Middle frontal gyrus (tissue), 1 donor: ENCODE measurements around the gene SSNA1.

Source experiments
- DNase-seq: peaks from one replicate; pipeline ENCODE4 v3.0.0-alpha.2; 2015; ENCODE audit warnings: low spot score; ENCODE audit errors: extremely low spot score

SSNA1 gene

GRCh38 chr9:137167747-137168572 is 20.5 kb upstream of the SSNA1 start:
- DNase-seq: no peak

GRCh38 chr9:137168573-137168903 is 19.9 kb upstream of the SSNA1 start:
- DNase-seq: no peak

- peak; percentile 40 for DNase-seq
These were observed 19.3 kb upstream of the SSNA1 start for GRCh38 chr9:137168904-137169856.

- no peak for DNase-seq
These were observed 18.5 kb upstream of the SSNA1 start, which contains the start of gene LRRC26 for GRCh38 chr9:137169896-137170358. Gene LRRC26 (minus strand): TSS chr9:137170051. CDS start chr9:137169943, 108 bp downstream.

- no peak for DNase-seq
These were observed 17.9 kb upstream of the SSNA1 start for GRCh38 chr9:137170486-137171148.

GRCh38 chr9:137171149-137171900 is 17.2 kb upstream of the SSNA1 start:
- no peak for DNase-seq

- no peak for DNase-seq
These were observed 15.3 kb upstream of the SSNA1 start for GRCh38 chr9:137172901-137173795.

GRCh38 chr9:137173796-137174664 is 14.4 kb upstream of the SSNA1 start:
- DNase-seq: no peak

GRCh38 chr9:137174722-137175293 is 13.7 kb upstream of the SSNA1 start:
- DNase-seq: no peak

GRCh38 chr9:137175345-137175961 is 13.0 kb upstream of the SSNA1 start:
- no peak for DNase-seq

GRCh38 chr9:137176302-137177182 is 11.9 kb upstream of the SSNA1 start:
- DNase-seq: no peak

- DNase-seq: no peak
These were observed 10.1 kb upstream of the SSNA1 start for GRCh38 chr9:137178201-137178938.

- no peak for DNase-seq
These were observed 9.4 kb upstream of the SSNA1 start for GRCh38 chr9:137178939-137179630.

- DNase-seq: no peak
These were observed 8.7 kb upstream of the SSNA1 start for GRCh38 chr9:137179761-137180160.

- DNase-seq: no peak
These were observed 8.0 kb upstream of the SSNA1 start for GRCh38 chr9:137180491-137180890.

- DNase-seq: no peak
These were observed 6.8 kb upstream of the SSNA1 start for GRCh38 chr9:137181680-137182079.
